CD4-positive, CD25-positive, alpha-beta regulatory T cell (primary cell): ENCODE results near the gene PDE8B. TPM values are rescaled to one million over a fixed set of nuclear protein-coding genes. Genes with fewer than 3 reads are reported as not detected.

Source experiments
- ATAC-seq, 2 donors: fragments of 150-1000 bp; cut with Tn5 transposase; one replicate each; pipeline ENCODE4 v1.10.0; 2021; ENCODE audit warnings: low read depth in 2 of 2, moderate number of reproducible peaks in 2 of 2, moderate library complexity in 1 of 2
- DNase-seq, 3 donors: peaks; one replicate each; pipeline versions ENCODE4 v3.0.0 to v3.0.0-alpha.2; 2012 to 2022; ENCODE audit warnings: mixed read lengths in 1 of 3
- H3K27ac ChIP-seq: one replicate; pipeline ENCODE4 v1.7.0; 2013; ENCODE audit warnings: mild to moderate bottlenecking, low read length; ENCODE audit not compliant: insufficient read depth, poor library complexity, severe bottlenecking
- H3K27me3 ChIP-seq: one replicate; pipeline ENCODE4 v1.7.0; 2013; ENCODE audit warnings: low read length; ENCODE audit not compliant: control insufficient read depth, insufficient read depth
- H3K36me3 ChIP-seq: one replicate; pipeline ENCODE4 v1.7.0; 2013; ENCODE audit warnings: mild to moderate bottlenecking, low read length, moderate library complexity; ENCODE audit not compliant: control insufficient read depth, insufficient read depth
- H3K4me1 ChIP-seq: 2 replicates; pipeline ENCODE4 v1.7.0; 2013; ENCODE audit warnings: mild to moderate bottlenecking, low read length; ENCODE audit not compliant: insufficient read depth, control insufficient read depth, poor library complexity, severe bottlenecking
- H3K4me3 ChIP-seq: one replicate; pipeline ENCODE4 v1.7.0; 2013; ENCODE audit warnings: low read depth, mild to moderate bottlenecking, low read length, moderate library complexity
- H3K9me3 ChIP-seq, 2 experiments: 1 replicate in 1 of 2; 2 replicates in 1 of 2; pipeline ENCODE4 v1.7.0; 2013; ENCODE audit warnings: low read length in 2 of 2, mild to moderate bottlenecking in 1 of 2, moderate library complexity in 1 of 2; ENCODE audit not compliant: control insufficient read depth in 2 of 2
- H3K27ac Mint-ChIP-seq, 3 donors: one replicate each; pipeline ENCODE4 v1.8.0; 2020 to 2022; ENCODE audit warnings: mild to moderate bottlenecking in 3 of 3, mixed read lengths in 3 of 3, moderate library complexity in 2 of 3
- H3K27me3 Mint-ChIP-seq: one replicate; pipeline ENCODE4 v1.8.0; 2022; ENCODE audit warnings: mild to moderate bottlenecking, mixed read lengths
- H3K36me3 Mint-ChIP-seq: one replicate; pipeline ENCODE4 v1.8.0; 2020; ENCODE audit warnings: mixed read lengths
- H3K4me1 Mint-ChIP-seq, 4 donors: one replicate each; pipeline ENCODE4 v1.8.0; 2020 to 2022; ENCODE audit warnings: mixed read lengths in 4 of 4, mild to moderate bottlenecking in 1 of 4
- H3K4me3 Mint-ChIP-seq, 4 donors: one replicate each; pipeline ENCODE4 v1.8.0; 2020 to 2022; ENCODE audit warnings: mild to moderate bottlenecking in 4 of 4, mixed read lengths in 4 of 4, moderate library complexity in 3 of 4
- H3K9me3 Mint-ChIP-seq, 7 donors: one replicate each; pipeline ENCODE4 v1.8.0; 2020 to 2022; ENCODE audit warnings: mixed read lengths in 7 of 7, mild to moderate bottlenecking in 3 of 7, moderate library complexity in 2 of 7
- polyA plus RNA-seq, 4 donors: library from polyadenylated mRNA; unstranded; fragments of 300-500 nt; fragmentation: Illumina TruSeq; gene quantifications; one replicate each; pipeline ENCODE4 v1.2.3, GENCODE V29; 2021
- total RNA-seq: library from RNA; stranded (reverse); gene quantifications from one replicate; pipeline ENCODE4 v1.2.3, GENCODE V29; 2022

PDE8B gene
- total and polyA plus RNA-seq, 5 donors from 2014 or later, result 0.03 to 0.09 TPM; not detected in 3

- H3K4me1 Mint-ChIP-seq, result peaks cover 0 to 7% (median 1%) of the 10 kb centered on the region in 4 donors
Observed at GRCh38 chr5:77282337-77283027, 72.0 kb downstream of the PDE8B start.

GRCh38 chr5:77285251-77285841 is 74.9 kb downstream of the PDE8B start:
- no peak for ATAC-seq

More at GRCh38 chr5:77282337-77283027, 72.0 kb downstream of the PDE8B start:
- no peaks in the 10 kb centered on the region for H3K36me3 ChIP-seq
- no peaks in the 10 kb centered on the region for H3K4me1 ChIP-seq
- H3K27ac Mint-ChIP-seq, result no peak overlapping the region
- DNase-seq (no peak), ATAC-seq (no peak)
- H3K4me3 Mint-ChIP-seq, result no peak overlapping the region
- H3K9me3 ChIP-seq, result no peaks in the 10 kb centered on the region
- no peaks in the 10 kb centered on the region for H3K36me3 Mint-ChIP-seq
- peaks cover 13% of the 10 kb centered on the region for H3K27me3 Mint-ChIP-seq
- no peak overlapping the region for H3K27ac ChIP-seq
- peaks cover 0 to 1% (median 0%) of the 10 kb centered on the region in 7 donors for H3K9me3 Mint-ChIP-seq
- H3K4me3 ChIP-seq, result no peak overlapping the region
- H3K27me3 ChIP-seq, result peaks cover 3% of the 10 kb centered on the region

GRCh38 chr5:77292026-77292757 is 81.7 kb downstream of the PDE8B start:
- Histone ChIP-seq H3K4me1 (no peaks in the 10 kb centered on the region), H3K4me3 (no peak overlapping the region), H3K27me3 (peaks cover 4% of the 10 kb centered on the region), H3K36me3 (no peaks in the 10 kb centered on the region), H3K27ac (no peak overlapping the region), H3K9me3 (no peaks in the 10 kb centered on the region)
- no peak overlapping the region for H3K4me3 Mint-ChIP-seq
- no peaks in the 10 kb centered on the region for H3K36me3 Mint-ChIP-seq
- DNase-seq (no peak), ATAC-seq (no peak)
- no peaks in the 10 kb centered on the region for H3K4me1 Mint-ChIP-seq
- no peak overlapping the region for H3K27ac Mint-ChIP-seq
- peaks cover 20% of the 10 kb centered on the region for H3K27me3 Mint-ChIP-seq
- H3K9me3 Mint-ChIP-seq, result peaks cover 0 to 2% (median 0%) of the 10 kb centered on the region in 7 donors

More at GRCh38 chr5:77285251-77285841, 74.9 kb downstream of the PDE8B start:
- Histone ChIP-seq H3K4me1 (no peaks in the 10 kb centered on the region), H3K27ac (no peak overlapping the region), H3K4me3 (no peak overlapping the region), H3K9me3 (no peaks in the 10 kb centered on the region), H3K27me3 (peaks cover 5% of the 10 kb centered on the region), H3K36me3 (no peaks in the 10 kb centered on the region)
- DNase-seq, result no peak
- no peak overlapping the region for H3K4me3 Mint-ChIP-seq
- no peak overlapping the region for H3K27ac Mint-ChIP-seq
- H3K4me1 Mint-ChIP-seq, result no peaks in the 10 kb centered on the region
- no peaks in the 10 kb centered on the region for H3K36me3 Mint-ChIP-seq
- peaks cover 15% of the 10 kb centered on the region for H3K27me3 Mint-ChIP-seq
- peaks cover 0 to 1% (median 0%) of the 10 kb centered on the region in 7 donors for H3K9me3 Mint-ChIP-seq

GRCh38 chr5:77294185-77294584 is 83.7 kb downstream of the PDE8B start:
- Histone ChIP-seq H3K4me3 (no peak overlapping the region), H3K4me1 (no peaks in the 10 kb centered on the region), H3K9me3 (no peaks in the 10 kb centered on the region), H3K36me3 (no peaks in the 10 kb centered on the region), H3K27ac (no peak overlapping the region), H3K27me3 (peaks cover 4% of the 10 kb centered on the region)
- Mint-ChIP-seq H3K9me3 (peaks cover 0 to 2% (median 0%) of the 10 kb centered on the region in 7 donors), H3K4me1 (no peaks in the 10 kb centered on the region), H3K4me3 (no peak overlapping the region), H3K36me3 (no peaks in the 10 kb centered on the region), H3K27me3 (peaks cover 25% of the 10 kb centered on the region), H3K27ac (no peak overlapping the region)
- ATAC-seq (no peak), DNase-seq (no peak)

- Mint-ChIP-seq H3K36me3 (no peaks in the 10 kb centered on the region), H3K4me3 (no peak overlapping the region)
Observed at GRCh38 chr5:77295863-77296378, 85.4 kb downstream of the PDE8B start.

DNA sequence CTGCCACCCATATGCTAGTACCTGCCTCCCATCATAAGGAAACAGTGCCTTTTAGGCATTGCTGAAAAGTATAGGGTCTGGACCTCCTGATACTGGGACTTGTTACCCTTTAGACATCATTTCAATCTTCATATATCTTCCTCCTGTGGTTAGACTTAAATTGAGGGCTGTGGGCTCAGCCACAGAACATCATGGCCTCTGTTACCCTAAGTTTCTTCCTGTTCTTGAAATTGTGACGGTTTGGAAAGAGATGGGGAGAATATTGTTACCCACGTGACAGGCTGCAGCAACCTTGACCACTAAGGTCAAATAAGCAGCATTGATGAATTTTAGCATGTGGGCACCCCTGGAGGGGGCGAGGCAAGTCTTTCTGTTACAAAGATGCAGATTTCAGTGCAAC is 87.7 kb downstream of the PDE8B start:
- Histone ChIP-seq H3K27ac (no peak overlapping the region), H3K9me3 (no peaks in the 10 kb centered on the region), H3K4me1 (no peaks in the 10 kb centered on the region), H3K4me3 (no peak overlapping the region), H3K27me3 (peaks cover 2% of the 10 kb centered on the region), H3K36me3 (no peaks in the 10 kb centered on the region)
- peaks cover 20% of the 10 kb centered on the region for H3K27me3 Mint-ChIP-seq
- ATAC-seq (no peak), DNase-seq (no peak)
- H3K4me3 Mint-ChIP-seq, result no peak overlapping the region
- no peaks in the 10 kb centered on the region for H3K36me3 Mint-ChIP-seq
- no peaks in the 10 kb centered on the region for H3K4me1 Mint-ChIP-seq
- no peak overlapping the region for H3K27ac Mint-ChIP-seq
- H3K9me3 Mint-ChIP-seq, result peaks cover 0 to 2% (median 0%) of the 10 kb centered on the region in 7 donors

More at GRCh38 chr5:77295863-77296378, 85.4 kb downstream of the PDE8B start:
- peaks cover 20% of the 10 kb centered on the region for H3K27me3 Mint-ChIP-seq
- H3K4me1 Mint-ChIP-seq, result no peaks in the 10 kb centered on the region
- no peak overlapping the region for H3K27ac Mint-ChIP-seq
- no peak overlapping the region for H3K27ac ChIP-seq
- ATAC-seq, result no peak
- DNase-seq, result no peak
- H3K9me3 ChIP-seq, result no peaks in the 10 kb centered on the region
- no peak overlapping the region for H3K4me3 ChIP-seq
- no peaks in the 10 kb centered on the region for H3K36me3 ChIP-seq
- no peaks in the 10 kb centered on the region for H3K4me1 ChIP-seq
- H3K9me3 Mint-ChIP-seq, result peaks cover 0 to 2% (median 0%) of the 10 kb centered on the region in 7 donors
- peaks cover 2% of the 10 kb centered on the region for H3K27me3 ChIP-seq

DNA sequence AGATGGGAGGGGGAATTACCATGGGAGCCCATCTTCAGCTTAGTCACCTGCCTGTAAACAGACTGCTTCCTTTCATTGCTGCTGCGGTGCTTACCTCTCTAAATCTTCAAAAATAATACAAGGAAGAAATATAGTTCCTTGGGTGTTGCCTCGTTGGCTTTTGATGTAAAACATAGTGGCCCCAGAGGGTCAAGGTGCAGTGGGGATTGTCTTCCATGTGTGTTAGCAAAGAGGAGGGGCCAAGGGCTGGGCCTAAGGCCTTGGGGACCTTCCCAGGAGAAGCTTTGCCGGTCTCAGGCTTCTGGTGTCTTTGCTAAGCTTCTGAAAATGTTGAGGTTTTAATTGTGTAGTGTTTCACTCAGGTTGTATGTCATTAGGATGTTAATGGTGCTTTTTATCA is 90.0 kb downstream of the PDE8B start:
- Mint-ChIP-seq H3K9me3 (peaks cover 0 to 2% (median 0%) of the 10 kb centered on the region in 7 donors), H3K27ac (no peak overlapping the region), H3K4me1 (no peaks in the 10 kb centered on the region), H3K4me3 (no peak overlapping the region), H3K27me3 (peaks cover 16% of the 10 kb centered on the region), H3K36me3 (no peaks in the 10 kb centered on the region)
- no peak for DNase-seq
- Histone ChIP-seq H3K9me3 (no peaks in the 10 kb centered on the region), H3K27me3 (peaks cover 2% of the 10 kb centered on the region), H3K4me3 (no peak overlapping the region), H3K4me1 (no peaks in the 10 kb centered on the region), H3K36me3 (no peaks in the 10 kb centered on the region), H3K27ac (no peak overlapping the region)
- ATAC-seq, result no peak
